Measurements from ENCODE around the gene B3GNT7. TPM values are rescaled to one million over a fixed set of nuclear protein-coding genes. Genes with fewer than 3 reads are reported as not detected.
"Not testable (repeated sequence)": the region's sequence is repeated elsewhere in the genome, so short reads cannot be mapped to it uniquely, and the experiment has no call there.

B3GNT7 gene
- total and polyA plus RNA-seq, 2 of the 8 experiments (the other 6 are each of a cell fraction or from before 2014, with no cell fraction given), result 26.4 to 73.1 TPM

DNA sequence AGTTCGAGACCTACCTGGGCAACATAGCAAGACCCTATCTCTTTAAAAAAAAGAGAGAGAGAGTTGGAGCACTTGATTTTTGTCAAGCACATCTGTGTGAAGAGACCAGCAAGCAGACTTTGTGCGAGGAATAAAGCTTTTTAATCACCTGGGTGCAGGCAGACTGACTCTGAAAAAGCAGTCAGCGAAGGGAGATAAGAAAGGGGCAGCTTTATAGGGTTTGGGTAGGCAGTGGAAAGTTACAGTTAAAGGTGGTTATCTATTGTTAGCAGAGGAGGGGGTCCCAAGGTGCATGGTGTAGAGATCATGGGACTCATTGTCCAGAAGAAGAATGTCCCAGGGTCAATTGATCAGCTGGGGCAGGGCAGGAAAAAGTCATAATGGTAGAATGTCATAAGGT is 34.4 kb downstream of the B3GNT7 start (continued):
- TF ChIP-seq, protein P1, sequence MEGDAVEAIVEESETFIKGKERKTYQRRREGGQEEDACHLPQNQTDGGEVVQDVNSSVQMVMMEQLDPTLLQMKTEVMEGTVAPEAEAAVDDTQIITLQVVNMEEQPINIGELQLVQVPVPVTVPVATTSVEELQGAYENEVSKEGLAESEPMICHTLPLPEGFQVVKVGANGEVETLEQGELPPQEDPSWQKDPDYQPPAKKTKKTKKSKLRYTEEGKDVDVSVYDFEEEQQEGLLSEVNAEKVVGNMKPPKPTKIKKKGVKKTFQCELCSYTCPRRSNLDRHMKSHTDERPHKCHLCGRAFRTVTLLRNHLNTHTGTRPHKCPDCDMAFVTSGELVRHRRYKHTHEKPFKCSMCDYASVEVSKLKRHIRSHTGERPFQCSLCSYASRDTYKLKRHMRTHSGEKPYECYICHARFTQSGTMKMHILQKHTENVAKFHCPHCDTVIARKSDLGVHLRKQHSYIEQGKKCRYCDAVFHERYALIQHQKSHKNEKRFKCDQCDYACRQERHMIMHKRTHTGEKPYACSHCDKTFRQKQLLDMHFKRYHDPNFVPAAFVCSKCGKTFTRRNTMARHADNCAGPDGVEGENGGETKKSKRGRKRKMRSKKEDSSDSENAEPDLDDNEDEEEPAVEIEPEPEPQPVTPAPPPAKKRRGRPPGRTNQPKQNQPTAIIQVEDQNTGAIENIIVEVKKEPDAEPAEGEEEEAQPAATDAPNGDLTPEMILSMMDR (IDR thresholded peaks at IDR 0.05; ENCODE audit: control extremely low read depth in 1 of 3, insufficient read depth in 1 of 3, low read depth in 1 of 3, low read length in 3 of 3), result no peak

DNA sequence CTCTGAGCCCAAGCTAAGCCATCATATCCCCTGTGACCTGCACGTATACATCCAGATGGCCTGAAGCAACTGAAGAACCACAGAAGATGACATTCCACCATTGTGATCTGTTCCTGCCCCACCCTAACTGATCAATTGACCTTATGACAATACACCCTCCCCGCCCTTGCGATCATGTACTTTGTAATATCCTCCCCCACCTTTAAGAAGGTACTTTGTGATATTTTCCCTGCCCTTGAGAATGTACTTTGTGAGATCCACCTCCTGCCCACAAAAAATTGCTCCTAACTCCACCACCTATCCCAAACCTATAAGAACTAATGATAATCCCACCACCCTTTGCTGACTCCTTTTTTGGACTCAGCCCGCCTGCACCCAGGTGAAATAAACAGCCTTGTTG is 34.9 kb downstream of the B3GNT7 start:
- ChIA-PET POLR2A (ENCODE audit: partially characterized antibody) (interaction anchor here (1.3 to 1.9 kb wide), 3 partner anchors 20 to 32 kb away, joined by 6 to 8 read pairs (median 7); no protein-coding TSS in a partner anchor), CTCF (ENCODE audit: partially characterized antibody) (interaction anchor here (0.9 to 32.5 kb wide), 3 partner anchors 9 to 26 kb away, joined by 3 to 537 read pairs (median 4); partner anchors contain the start of gene B3GNT7)
- not testable (repeated sequence) for H2BK20ac ChIP-seq (ENCODE audit: low read length); H2BK120ac ChIP-seq (replicated peaks; ENCODE audit: low read depth, low read length); H3K27ac ChIP-seq (ENCODE audit: low read depth, low read length); H2BK15ac ChIP-seq (ENCODE audit: low read length); H3K18ac ChIP-seq (ENCODE audit: extremely low read depth, low read length); H3K23me2 ChIP-seq (ENCODE audit: low read depth, low read length); H2BK12ac ChIP-seq (ENCODE audit: low read depth, low read length); H3K56ac ChIP-seq (replicated peaks; ENCODE audit: insufficient read length, low read depth, low read length); H3K36me3 ChIP-seq (ENCODE audit: control insufficient read depth in 2 of 4, insufficient read depth in 4 of 4, low read length in 3 of 4); H2AK5ac ChIP-seq (ENCODE audit: low read depth, low read length); H3K79me1 ChIP-seq (ENCODE audit: low read depth, low read length); H3K14ac ChIP-seq (ENCODE audit: insufficient read length); H3K79me2 ChIP-seq (ENCODE audit: control insufficient read depth in 1 of 2, insufficient read depth in 2 of 2, low read length in 2 of 2); H3K4me3 ChIP-seq (ENCODE audit: extremely low read depth in 1 of 4, insufficient read depth in 2 of 4, low read depth in 3 of 4, low read length in 4 of 4); H2BK5ac ChIP-seq (ENCODE audit: low read depth, low read length); H2AFZ ChIP-seq (ENCODE audit: low read length); FAIRE-seq; H4K91ac ChIP-seq (replicated peaks; ENCODE audit: insufficient read length, low read length); H3K4ac ChIP-seq (replicated peaks; ENCODE audit: insufficient read length, low read depth, low read length); H3K9me3 ChIP-seq (ENCODE audit: insufficient read depth in 2 of 2, low read depth in 1 of 2, low read length in 1 of 2); H4K5ac ChIP-seq (ENCODE audit: insufficient read length, low read depth, low read length); H4K8ac ChIP-seq (ENCODE audit: extremely low read depth, insufficient read depth, low read length); H3K4me2 ChIP-seq (ENCODE audit: insufficient read depth in 1 of 2, low read depth in 2 of 2, low read length in 2 of 2); H4K20me1 ChIP-seq (replicated peaks in 1 of 2; ENCODE audit: control insufficient read depth in 1 of 2, insufficient read depth in 2 of 2, low read length in 2 of 2); H3K23ac ChIP-seq (ENCODE audit: insufficient read length); H3K9ac ChIP-seq (replicated peaks in 1 of 4; ENCODE audit: extremely low read depth in 1 of 4, low read depth in 3 of 4, low read length in 3 of 4); DNase-seq (ENCODE audit: low read depth in 1 of 2, low spot score in 2 of 2); H3K27me3 ChIP-seq (replicated peaks in 1 of 4; ENCODE audit: control insufficient read depth in 3 of 4, extremely low read depth in 1 of 4, insufficient read depth in 3 of 4, low read length in 3 of 4)
- 96% methylated on average over 4 of the region's 4 CpGs; no CpG with 5 or more reads in 1 of the 2 experiments for WGBS, 2 experiments (ENCODE audit: extremely low coverage in 1 of 2, insufficient coverage in 1 of 2, insufficient read length in 1 of 2, insufficient replicate concordance in 2 of 2, low coverage in 1 of 2, low lambda C conversion rate in 2 of 2, missing lambda C conversion rate in 1 of 2)
- peaks cover 0 to 10% (median 0%) of the 10 kb centered on the region in 4 experiments; a peak in 2 of 7 replicates for H3K4me1 ChIP-seq (replicated peaks in 1 of 4; ENCODE audit: control insufficient read depth in 3 of 4, insufficient read depth in 4 of 4, low read length in 3 of 4)
